RWPE1 (cell line): Measurements from ENCODE around the gene UIMC1.

ENCODE experiments used
- CTCF ChIA-PET: fragments of 350-600 bp; sonication (Branson Sonifier 250); formaldehyde crosslinking; extraction: SDS; loops from one replicate; lab custom pipeline; 2021; lab: Yijun Ruan, JAX
- POLR2A ChIA-PET: fragments of 400-600 bp; formaldehyde crosslinking; extraction: SDS; loops from one replicate; lab custom pipeline; 2020; ENCODE audit warnings: antibody characterized with exemption; ENCODE audit not compliant: low non-redundant PET; lab: Yijun Ruan, JAX
- DNase-seq: peaks from one replicate; pipeline ENCODE4 v3.0.0; 2012; ENCODE audit warnings: low spot score
- H3K27ac ChIP-seq: fragments of 450-650 bp; 2 replicates; pipeline ENCODE4 v1.5.1; 2017
- TF ChIP-seq, protein P1 (sequence below): fragments of 450-650 bp; conservative IDR thresholded peaks from 2 replicates; pipeline ENCODE4 v1.5.1; 2017; ENCODE audit warnings: low read depth, mild to moderate bottlenecking

Gene UIMC1

DNA sequence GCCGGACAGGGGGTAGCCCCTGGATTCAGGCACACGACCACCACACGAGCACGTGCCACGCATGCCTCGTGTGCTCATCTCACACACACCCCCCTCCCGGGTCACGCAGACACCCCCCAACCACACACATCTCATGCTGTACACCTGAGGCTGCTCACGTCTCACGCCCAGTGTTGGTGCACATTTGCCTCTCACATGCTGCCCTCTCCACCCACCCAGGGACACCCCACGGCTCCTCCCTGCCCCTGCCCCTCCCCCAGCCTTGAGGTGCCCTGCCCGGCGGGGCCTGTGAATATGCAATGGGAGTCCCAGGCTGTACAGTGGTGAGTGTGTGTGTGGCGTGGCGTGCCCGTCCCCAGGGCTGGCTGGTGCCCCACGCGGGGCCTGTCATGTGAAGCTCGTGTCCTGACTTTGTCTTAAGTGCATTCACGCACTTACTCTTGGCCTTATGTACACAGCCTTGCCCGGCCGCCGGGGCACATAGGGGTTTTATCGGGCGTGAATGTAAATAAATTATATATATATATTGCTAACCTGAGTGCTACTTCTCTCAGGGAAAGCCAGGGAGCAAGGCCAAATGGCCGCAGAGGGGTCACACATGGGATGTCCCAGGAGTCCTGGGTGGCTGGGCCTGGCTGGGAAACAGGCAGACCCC, 126.1 kb downstream of the UIMC1 start:
- ChIA-PET POLR2A (no interaction called here), CTCF (interaction anchor here (0.6 kb wide), 1 partner anchor 211 kb away, joined by 4 read pairs; no protein-coding TSS in a partner anchor)
- TF ChIP-seq, protein P1, sequence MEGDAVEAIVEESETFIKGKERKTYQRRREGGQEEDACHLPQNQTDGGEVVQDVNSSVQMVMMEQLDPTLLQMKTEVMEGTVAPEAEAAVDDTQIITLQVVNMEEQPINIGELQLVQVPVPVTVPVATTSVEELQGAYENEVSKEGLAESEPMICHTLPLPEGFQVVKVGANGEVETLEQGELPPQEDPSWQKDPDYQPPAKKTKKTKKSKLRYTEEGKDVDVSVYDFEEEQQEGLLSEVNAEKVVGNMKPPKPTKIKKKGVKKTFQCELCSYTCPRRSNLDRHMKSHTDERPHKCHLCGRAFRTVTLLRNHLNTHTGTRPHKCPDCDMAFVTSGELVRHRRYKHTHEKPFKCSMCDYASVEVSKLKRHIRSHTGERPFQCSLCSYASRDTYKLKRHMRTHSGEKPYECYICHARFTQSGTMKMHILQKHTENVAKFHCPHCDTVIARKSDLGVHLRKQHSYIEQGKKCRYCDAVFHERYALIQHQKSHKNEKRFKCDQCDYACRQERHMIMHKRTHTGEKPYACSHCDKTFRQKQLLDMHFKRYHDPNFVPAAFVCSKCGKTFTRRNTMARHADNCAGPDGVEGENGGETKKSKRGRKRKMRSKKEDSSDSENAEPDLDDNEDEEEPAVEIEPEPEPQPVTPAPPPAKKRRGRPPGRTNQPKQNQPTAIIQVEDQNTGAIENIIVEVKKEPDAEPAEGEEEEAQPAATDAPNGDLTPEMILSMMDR, result no peak
- no peak overlapping the region for H3K27ac ChIP-seq
- no peak for DNase-seq

DNA sequence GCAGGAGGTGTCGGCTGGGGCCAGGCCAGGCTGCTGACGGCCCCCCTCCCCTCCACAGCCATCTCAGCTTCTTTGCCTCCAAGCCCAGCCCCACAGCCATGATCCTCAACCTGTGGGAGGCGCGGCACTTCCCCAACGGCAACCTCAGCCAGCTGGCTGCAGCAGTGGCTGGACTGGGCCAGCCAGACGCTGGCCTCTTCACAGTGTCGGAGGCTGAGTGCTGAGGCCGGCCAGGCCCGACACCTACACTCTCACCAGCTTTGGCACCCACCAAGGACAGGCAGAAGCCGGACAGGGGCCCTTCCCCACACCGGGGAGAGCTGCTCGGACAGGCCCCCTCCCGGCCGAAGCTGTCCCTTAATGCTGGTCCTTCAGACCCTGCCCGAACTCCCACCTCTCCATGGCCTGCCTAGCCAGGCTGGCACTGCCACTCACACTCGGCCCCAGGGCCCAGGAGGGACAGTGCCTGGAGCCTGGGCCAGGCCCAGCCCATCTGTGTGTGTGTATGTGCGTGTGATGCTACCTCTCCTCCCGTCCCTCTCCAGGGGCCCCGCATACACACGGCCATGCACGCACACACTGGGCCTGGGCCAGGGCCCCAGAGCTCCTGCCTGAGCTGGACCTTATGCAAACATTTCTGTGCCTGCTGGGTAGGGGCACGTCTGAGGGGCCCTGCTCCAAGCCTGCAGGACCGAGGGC, 126.8 kb downstream of the UIMC1 start:
- POLR2A ChIA-PET, result no interaction called here
- TF ChIP-seq, protein P1, result no peak
- no peak for DNase-seq

DNA sequence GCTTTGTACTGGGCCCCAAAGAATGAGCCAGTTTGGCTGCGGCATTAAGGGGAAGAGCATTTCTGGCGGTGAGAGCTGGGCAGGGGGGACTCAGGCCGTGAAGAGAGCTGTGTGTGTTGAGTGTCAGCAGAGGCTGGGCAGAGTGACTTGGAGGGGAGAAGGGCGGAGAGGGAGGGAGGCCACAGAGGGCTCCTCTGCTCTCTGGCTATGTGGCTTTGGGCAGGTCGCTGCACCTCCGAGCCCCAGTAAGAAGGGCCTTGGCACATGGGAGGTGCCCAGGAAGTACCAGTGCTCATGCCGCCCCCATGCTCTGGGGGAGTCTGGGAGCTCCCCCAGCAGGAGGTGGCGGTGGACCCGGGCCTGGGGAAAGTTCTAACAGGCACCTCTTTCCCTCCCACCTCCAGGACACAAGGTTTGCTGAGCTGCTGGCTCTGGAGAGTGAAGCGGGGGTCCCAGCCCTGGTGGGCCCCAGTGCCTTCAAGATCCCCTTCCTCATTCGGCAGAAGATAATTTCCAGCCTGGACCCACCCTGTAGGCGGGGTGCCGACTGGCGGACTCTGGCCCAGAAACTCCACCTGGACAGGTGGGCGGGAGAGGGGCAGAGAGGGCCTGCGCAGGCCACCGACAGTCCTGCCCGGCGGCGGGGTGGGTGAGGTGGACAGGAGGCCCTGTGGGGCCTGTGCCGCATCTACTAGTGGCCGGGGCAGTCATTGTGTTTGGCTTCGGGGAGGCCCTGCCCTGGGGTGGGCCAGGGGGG, 127.5 kb downstream of the UIMC1 start:
- TF ChIP-seq, protein P1, result no peak
- ChIA-PET POLR2A (no interaction called here), CTCF (interaction anchor here (0.6 to 1.2 kb wide), 3 partner anchors 9 to 221 kb away, joined by 3 read pairs; no protein-coding TSS in a partner anchor)
- no peak for DNase-seq
- no peak overlapping the region for H3K27ac ChIP-seq

More for the DNA sequence above, 126.8 kb downstream of the UIMC1 start:
- no peak overlapping the region for H3K27ac ChIP-seq
- CTCF ChIA-PET, result interaction anchor here (0.6 to 1.2 kb wide), 3 partner anchors 27 to 222 kb away, joined by 3 to 4 read pairs (median 3); no protein-coding TSS in a partner anchor

- H3K27ac ChIP-seq, result no peak overlapping the region
- TF ChIP-seq, protein P1, result no peak
- POLR2A ChIA-PET, result no interaction called here
Measured at GRCh38 chr5:176878463-176878862, 128.1 kb downstream of the UIMC1 start.

GRCh38 chr5:176877793-176878331, 128.7 kb downstream of the UIMC1 start:
- POLR2A ChIA-PET, result no interaction called here
- DNase-seq, result no peak
- CTCF ChIA-PET, result interaction anchor here (0.6 to 1.2 kb wide), 4 partner anchors 8 to 244 kb away, joined by 3 to 4 read pairs (median 3); no protein-coding TSS in a partner anchor
- H3K27ac ChIP-seq, result no peak overlapping the region
- TF ChIP-seq, protein P1, result no peak

More at GRCh38 chr5:176878463-176878862, 128.1 kb downstream of the UIMC1 start:
- CTCF ChIA-PET, result interaction anchor here (1.1 to 1.2 kb wide), 2 partner anchors 8 to 218 kb away, joined by 3 to 4 read pairs; no protein-coding TSS in a partner anchor
- no peak for DNase-seq
